ENCODE data around the gene LIMS1. TPM values are rescaled to one million over a fixed set of nuclear protein-coding genes. Genes with fewer than 3 reads are reported as not detected.
"Not testable (repeated sequence)": the region's sequence is repeated elsewhere in the genome, so short reads cannot be mapped to it uniquely, and the experiment has no call there.

The LIMS1 gene, protein sequence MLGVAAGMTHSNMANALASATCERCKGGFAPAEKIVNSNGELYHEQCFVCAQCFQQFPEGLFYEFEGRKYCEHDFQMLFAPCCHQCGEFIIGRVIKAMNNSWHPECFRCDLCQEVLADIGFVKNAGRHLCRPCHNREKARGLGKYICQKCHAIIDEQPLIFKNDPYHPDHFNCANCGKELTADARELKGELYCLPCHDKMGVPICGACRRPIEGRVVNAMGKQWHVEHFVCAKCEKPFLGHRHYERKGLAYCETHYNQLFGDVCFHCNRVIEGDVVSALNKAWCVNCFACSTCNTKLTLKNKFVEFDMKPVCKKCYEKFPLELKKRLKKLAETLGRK
- 161 and 180 TPM in 2 replicates for total RNA-seq (2012; rRNA removed)

DNA sequence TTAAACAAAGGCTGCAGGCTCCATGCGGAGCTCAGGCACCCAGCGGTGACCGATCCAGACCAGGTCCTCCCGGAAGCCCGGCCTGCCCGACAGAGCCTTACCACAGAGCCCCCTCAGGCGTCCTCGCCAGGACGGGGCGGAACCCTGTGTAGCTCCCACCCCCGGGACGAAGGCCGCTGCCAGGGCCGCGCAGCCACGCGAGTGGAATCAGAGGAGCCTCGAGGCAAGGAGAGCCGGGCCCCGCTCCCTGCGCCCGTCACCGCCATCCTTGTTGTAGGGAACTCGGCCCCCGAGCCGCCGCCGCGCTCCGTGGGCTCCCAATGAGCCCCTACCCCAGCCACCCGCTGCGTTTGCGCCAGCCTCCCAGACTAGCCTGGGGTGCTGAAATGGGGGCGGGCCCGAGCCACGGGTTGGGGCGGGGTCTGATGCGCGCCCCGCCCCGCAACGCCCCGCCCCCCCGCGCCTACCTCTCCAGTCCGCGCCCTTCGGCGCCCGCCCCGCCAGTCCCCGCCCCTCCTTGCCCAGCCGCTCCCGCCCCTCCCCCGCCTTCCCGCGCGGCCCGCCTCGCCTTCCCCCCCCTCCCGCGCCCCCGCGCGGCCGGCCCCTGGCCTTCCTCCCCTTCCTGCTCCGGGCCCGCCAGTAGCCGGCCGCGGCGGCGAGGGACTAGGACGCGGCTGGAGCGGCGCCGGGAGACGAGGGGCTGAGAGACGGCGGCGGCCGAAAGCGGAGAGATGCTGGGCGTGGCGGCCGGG lies at the start of gene LIMS1:
Gene LIMS1, plus strand, starts transcription at position 639 of the 752 bp plus-strand sequence. Its CDS starts 93 bp downstream, at position 732.
- Histone ChIP-seq H3K9ac (ENCODE audit: low read depth, low read length) (peak within 1 kb of the TSS; percentile 92), H3K36me3 (ENCODE audit: insufficient read depth, low read length) (no peaks in the 10 kb centered on the region), H3K4me2 (ENCODE audit: low read length) (peak within 1 kb of the TSS; percentile 94), H3K9me3 (replicated peaks; ENCODE audit: low read length) (no peaks in the 10 kb centered on the region), H3K4me3 (ENCODE audit: low read length) (peak within 1 kb of the TSS; percentile 86), H3K27me3 (ENCODE audit: control insufficient read depth, insufficient read depth, low read length) (no peaks in the 10 kb centered on the region), H3K4me1 (ENCODE audit: control insufficient read depth, insufficient read depth, low read length) (peaks cover 25% of the 10 kb centered on the region)

GRCh38 chr2:108485253-108485652 lies 49.0 kb upstream of the LIMS1 start:
- Histone ChIP-seq H3K9me3 (replicated peaks; ENCODE audit: low read length) (no peaks in the 10 kb centered on the region), H3K4me2 (ENCODE audit: low read length) (no peak overlapping the region), H3K36me3 (ENCODE audit: insufficient read depth, low read length) (peaks cover 47% of the 10 kb centered on the region), H3K4me3 (ENCODE audit: low read length) (no peak overlapping the region), H3K4me1 (ENCODE audit: control insufficient read depth, insufficient read depth, low read length) (no peaks in the 10 kb centered on the region), H3K9ac (ENCODE audit: low read depth, low read length) (no peak overlapping the region), H3K27me3 (ENCODE audit: control insufficient read depth, insufficient read depth, low read length) (no peaks in the 10 kb centered on the region)

- no peaks in the 10 kb centered on the region for H3K27me3 ChIP-seq (ENCODE audit: control insufficient read depth, insufficient read depth, low read length)
- no peak overlapping the region for H3K4me3 ChIP-seq (ENCODE audit: low read length)
- no peaks in the 10 kb centered on the region for H3K9me3 ChIP-seq (replicated peaks; ENCODE audit: low read length)
- H3K4me1 ChIP-seq (ENCODE audit: control insufficient read depth, insufficient read depth, low read length) = peaks cover 20% of the 10 kb centered on the region
- H3K4me2 ChIP-seq (ENCODE audit: low read length) = no peak overlapping the region
- H3K36me3 ChIP-seq (ENCODE audit: insufficient read depth, low read length) = peaks cover 26% of the 10 kb centered on the region
- H3K9ac ChIP-seq (ENCODE audit: low read depth, low read length) = no peak overlapping the region
These were observed 43.7 kb upstream of the LIMS1 start for GRCh38 chr2:108490506-108491122.

DNA sequence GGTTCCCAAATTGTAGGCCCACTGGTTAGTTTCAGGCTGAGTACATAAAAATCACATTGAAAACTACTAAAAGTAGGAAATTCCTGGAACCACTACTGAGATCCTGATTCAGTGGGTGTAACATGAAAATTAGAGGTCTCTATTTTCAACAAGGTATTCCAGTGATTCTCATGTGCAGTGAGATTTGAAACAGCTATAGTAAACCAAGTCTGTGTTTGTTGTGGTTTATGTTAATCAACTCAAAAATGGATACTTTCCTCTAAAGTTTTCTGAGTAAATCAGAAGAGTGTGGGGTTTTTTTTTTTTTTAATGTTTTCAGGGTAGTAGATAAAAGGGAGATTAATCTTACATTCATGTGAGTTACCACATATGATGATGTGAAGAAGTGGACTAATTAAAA lies 42.4 kb upstream of the LIMS1 start:
- H3K27me3 ChIP-seq (ENCODE audit: control insufficient read depth, insufficient read depth, low read length) = no peaks in the 10 kb centered on the region
- no peaks in the 10 kb centered on the region for H3K9me3 ChIP-seq (replicated peaks; ENCODE audit: low read length)
- H3K4me3 ChIP-seq (ENCODE audit: low read length) = no peak overlapping the region
- H3K9ac ChIP-seq (ENCODE audit: low read depth, low read length) = peak overlapping the region; percentile 15
- H3K4me2 ChIP-seq (ENCODE audit: low read length) = no peak overlapping the region
- peaks cover 19% of the 10 kb centered on the region for H3K36me3 ChIP-seq (ENCODE audit: insufficient read depth, low read length)
- H3K4me1 ChIP-seq (ENCODE audit: control insufficient read depth, insufficient read depth, low read length) = peaks cover 20% of the 10 kb centered on the region

GRCh38 chr2:108492364-108492763 lies 41.9 kb upstream of the LIMS1 start:
- Histone ChIP-seq H3K4me2 (ENCODE audit: low read length) (no peak overlapping the region), H3K9me3 (replicated peaks; ENCODE audit: low read length) (no peaks in the 10 kb centered on the region), H3K4me1 (ENCODE audit: control insufficient read depth, insufficient read depth, low read length) (peaks cover 20% of the 10 kb centered on the region), H3K27me3 (ENCODE audit: control insufficient read depth, insufficient read depth, low read length) (no peaks in the 10 kb centered on the region), H3K9ac (ENCODE audit: low read depth, low read length) (peak overlapping the region; percentile 15), H3K4me3 (ENCODE audit: low read length) (no peak overlapping the region), H3K36me3 (ENCODE audit: insufficient read depth, low read length) (peaks cover 17% of the 10 kb centered on the region)

- Histone ChIP-seq H3K36me3 (ENCODE audit: insufficient read depth, low read length) (peaks cover 10% of the 10 kb centered on the region), H3K4me1 (ENCODE audit: control insufficient read depth, insufficient read depth, low read length) (peaks cover 18% of the 10 kb centered on the region)
- not testable (repeated sequence) for H3K4me2 ChIP-seq (ENCODE audit: low read length); H3K27me3 ChIP-seq (ENCODE audit: control insufficient read depth, insufficient read depth, low read length); H3K9me3 ChIP-seq (replicated peaks; ENCODE audit: low read length); H3K4me3 ChIP-seq (ENCODE audit: low read length); H3K9ac ChIP-seq (ENCODE audit: low read depth, low read length)
These were observed 38.1 kb upstream of the LIMS1 start for GRCh38 chr2:108496167-108496566.

- not testable (repeated sequence) for H3K36me3 ChIP-seq (ENCODE audit: insufficient read depth, low read length); H3K27me3 ChIP-seq (ENCODE audit: control insufficient read depth, insufficient read depth, low read length); H3K4me3 ChIP-seq (ENCODE audit: low read length); H3K9ac ChIP-seq (ENCODE audit: low read depth, low read length); H3K9me3 ChIP-seq (replicated peaks; ENCODE audit: low read length); H3K4me2 ChIP-seq (ENCODE audit: low read length); H3K4me1 ChIP-seq (ENCODE audit: control insufficient read depth, insufficient read depth, low read length)
These were observed 26.6 kb upstream of the LIMS1 start for GRCh38 chr2:108507620-108508019.

DNA sequence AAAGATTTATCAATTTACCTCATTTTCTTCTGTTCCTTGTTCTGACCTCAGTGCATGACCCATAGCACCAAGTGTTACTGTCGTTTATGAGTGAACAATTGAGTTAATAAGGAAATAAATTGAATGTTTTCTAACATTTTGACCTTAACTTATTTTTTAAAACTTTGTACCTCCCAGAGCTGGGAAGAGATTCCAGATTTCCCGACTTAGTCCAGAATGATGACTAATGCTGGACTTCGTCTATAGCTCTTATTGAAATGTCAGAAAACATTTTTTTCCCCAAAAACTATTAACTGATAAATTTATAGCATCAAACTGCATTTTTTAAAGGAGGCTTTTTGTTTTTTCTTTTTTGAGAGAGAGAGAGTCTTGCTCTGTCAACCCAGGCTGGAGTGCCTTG lies 21.8 kb upstream of the LIMS1 start:
- H3K4me1 ChIP-seq (ENCODE audit: control insufficient read depth, insufficient read depth, low read length); H3K9me3 ChIP-seq (replicated peaks; ENCODE audit: low read length); H3K9ac ChIP-seq (ENCODE audit: low read depth, low read length); H3K36me3 ChIP-seq (ENCODE audit: insufficient read depth, low read length); H3K4me3 ChIP-seq (ENCODE audit: low read length); H3K4me2 ChIP-seq (ENCODE audit: low read length); H3K27me3 ChIP-seq (ENCODE audit: control insufficient read depth, insufficient read depth, low read length): not testable (repeated sequence)

DNA sequence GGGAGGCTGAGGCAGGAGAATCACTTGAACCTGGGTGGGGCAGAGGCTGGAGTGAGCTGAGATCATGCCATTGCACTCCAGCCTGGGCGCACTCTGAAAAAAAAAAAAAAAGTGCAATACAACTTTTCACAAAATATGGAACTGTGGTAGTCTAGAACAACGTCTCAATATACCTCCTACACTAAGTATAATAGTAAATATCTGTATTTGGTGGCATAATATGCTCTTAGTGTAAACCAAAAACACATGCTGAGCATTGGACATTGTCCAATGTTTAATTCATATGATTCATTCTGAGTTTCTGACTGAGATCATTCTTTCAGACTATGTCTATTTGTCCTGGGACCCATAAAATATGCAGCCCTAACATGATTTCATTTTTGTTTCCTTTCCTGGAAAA lies 19.8 kb upstream of the LIMS1 start:
- not testable (repeated sequence) for H3K4me2 ChIP-seq (ENCODE audit: low read length); H3K9me3 ChIP-seq (replicated peaks; ENCODE audit: low read length); H3K9ac ChIP-seq (ENCODE audit: low read depth, low read length); H3K27me3 ChIP-seq (ENCODE audit: control insufficient read depth, insufficient read depth, low read length); H3K4me1 ChIP-seq (ENCODE audit: control insufficient read depth, insufficient read depth, low read length); H3K36me3 ChIP-seq (ENCODE audit: insufficient read depth, low read length); H3K4me3 ChIP-seq (ENCODE audit: low read length)

DNA sequence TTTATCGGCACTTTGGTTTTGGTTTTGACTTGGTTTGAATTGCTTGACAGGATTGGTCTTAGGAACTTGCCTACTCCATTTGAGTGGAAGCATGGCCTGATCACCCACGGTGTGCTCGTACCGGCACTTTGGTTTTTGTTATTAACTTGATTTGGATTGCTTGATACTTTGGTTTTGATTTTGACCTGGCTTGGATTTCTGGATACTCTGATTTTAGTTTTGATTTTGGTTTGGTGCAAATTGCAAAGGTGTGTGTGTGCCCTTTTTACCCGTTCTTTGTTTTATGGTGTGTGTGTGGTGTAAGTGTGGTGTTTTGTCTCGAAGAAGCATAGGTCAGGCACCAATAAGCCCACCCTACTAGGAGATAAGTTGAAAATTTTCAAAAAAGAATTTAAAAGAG lies 9.6 kb upstream of the LIMS1 start:
- not testable (repeated sequence) for H3K4me3 ChIP-seq (ENCODE audit: low read length); H3K9me3 ChIP-seq (replicated peaks; ENCODE audit: low read length); H3K27me3 ChIP-seq (ENCODE audit: control insufficient read depth, insufficient read depth, low read length); H3K4me2 ChIP-seq (ENCODE audit: low read length); H3K4me1 ChIP-seq (ENCODE audit: control insufficient read depth, insufficient read depth, low read length); H3K9ac ChIP-seq (ENCODE audit: low read depth, low read length); H3K36me3 ChIP-seq (ENCODE audit: insufficient read depth, low read length)

- H3K9me3 ChIP-seq (replicated peaks; ENCODE audit: low read length); H3K27me3 ChIP-seq (ENCODE audit: control insufficient read depth, insufficient read depth, low read length); H3K4me1 ChIP-seq (ENCODE audit: control insufficient read depth, insufficient read depth, low read length); H3K9ac ChIP-seq (ENCODE audit: low read depth, low read length); H3K36me3 ChIP-seq (ENCODE audit: insufficient read depth, low read length); H3K4me2 ChIP-seq (ENCODE audit: low read length); H3K4me3 ChIP-seq (ENCODE audit: low read length): not testable (repeated sequence)
These were observed 9.0 kb upstream of the LIMS1 start for GRCh38 chr2:108525258-108525657.

All from skeletal muscle satellite cell (primary cell).